Natural killer cell (primary cell): ENCODE data around the gene SLC25A28. TPM values are rescaled to one million over a fixed set of nuclear protein-coding genes. Genes with fewer than 3 reads are reported as not detected.

ENCODE experiments used
- ATAC-seq, 3 donors: fragments of 150-1000 bp in 2 of 3; fragments of 200-7000 bp in 1 of 3; cut with Tn5 transposase; 1 replicate in 1 of 3; 2 replicates in 2 of 3; pipeline ENCODE4 v1.10.0; 2021; ENCODE audit warnings: mild to moderate bottlenecking in 2 of 3, moderate library complexity in 2 of 3
- DNase-seq, 2 donors: peaks; one replicate each; pipeline versions ENCODE4 v3.0.0 to v3.0.0-alpha.2; 2013 to 2021; ENCODE audit warnings: mixed read lengths in 1 of 2
- H3K27ac ChIP-seq: one replicate; pipeline ENCODE4 v1.5.1; 2013; ENCODE audit warnings: mild to moderate bottlenecking, low read length
- H3K27me3 ChIP-seq: one replicate; pipeline ENCODE4 v1.6.1; 2013; ENCODE audit warnings: low read length; ENCODE audit not compliant: control insufficient read depth, insufficient read depth
- H3K36me3 ChIP-seq: one replicate; pipeline ENCODE4 v1.6.1; 2013; ENCODE audit warnings: low read length; ENCODE audit not compliant: control insufficient read depth, insufficient read depth
- H3K4me1 ChIP-seq: one replicate; pipeline ENCODE4 v1.6.1; 2013; ENCODE audit warnings: low read length; ENCODE audit not compliant: control insufficient read depth, insufficient read depth
- H3K4me3 ChIP-seq: one replicate; pipeline ENCODE4 v1.5.1; 2013; ENCODE audit warnings: low read length
- H3K9me3 ChIP-seq: one replicate; pipeline ENCODE4 v1.6.1; 2013; ENCODE audit warnings: low read length; ENCODE audit not compliant: control insufficient read depth, insufficient read depth
- H3K27ac Mint-ChIP-seq, 2 donors: one replicate each; pipeline ENCODE4 v1.8.0; 2022; ENCODE audit warnings: mild to moderate bottlenecking in 2 of 2, mixed read lengths in 2 of 2, moderate library complexity in 1 of 2
- H3K27me3 Mint-ChIP-seq, 2 donors: one replicate each; pipeline ENCODE4 v1.8.0; 2022; ENCODE audit warnings: low read depth in 2 of 2, mixed read lengths in 2 of 2
- H3K36me3 Mint-ChIP-seq: one replicate; pipeline ENCODE4 v1.8.0; 2022; ENCODE audit warnings: mixed read lengths
- H3K4me1 Mint-ChIP-seq, 2 donors: one replicate each; pipeline ENCODE4 v1.8.0; 2022; ENCODE audit warnings: mixed read lengths in 2 of 2
- H3K4me3 Mint-ChIP-seq: one replicate; pipeline ENCODE4 v1.8.0; 2022; ENCODE audit warnings: mild to moderate bottlenecking, moderate library complexity, mixed read lengths
- H3K9me3 Mint-ChIP-seq, 2 donors: one replicate each; pipeline ENCODE4 v1.8.0; 2022; ENCODE audit warnings: mixed read lengths in 2 of 2
- WGBS: methylation state at CpG from one replicate; pipeline ENCODE4 v1.1.7; 2013; ENCODE audit warnings: missing lambda C conversion rate; ENCODE audit not compliant: insufficient coverage; 5-methylcytosine and 5-hydroxymethylcytosine counted together
- intact Hi-C: fragments of 100-400 bp; cut with micrococcal nuclease; formaldehyde crosslinking; loops from one replicate; pipeline ENCODE4 v1.14.2; 2022
- total RNA-seq, 4 donors: library from RNA; stranded (reverse); fragments of 120-200 nt in 1 of 4; gene quantifications; one replicate each; pipeline versions ENCODE4 v1.2.3 to v1.2.4, GENCODE V29; 2013 to 2022
- TF ChIP-seq, protein P1 (sequence below): fragments of 200-600 bp; IDR thresholded peaks from one replicate; pipeline ENCODE4 v1.8.0; 2022; ENCODE audit warnings: antibody characterized with exemption

SLC25A28 gene
- total RNA-seq, 3 donors from 2014 or later (not counting 1 experiment from before 2014, with no cell fraction given) = 73.0 to 83.6 (median 75.3) TPM

DNA sequence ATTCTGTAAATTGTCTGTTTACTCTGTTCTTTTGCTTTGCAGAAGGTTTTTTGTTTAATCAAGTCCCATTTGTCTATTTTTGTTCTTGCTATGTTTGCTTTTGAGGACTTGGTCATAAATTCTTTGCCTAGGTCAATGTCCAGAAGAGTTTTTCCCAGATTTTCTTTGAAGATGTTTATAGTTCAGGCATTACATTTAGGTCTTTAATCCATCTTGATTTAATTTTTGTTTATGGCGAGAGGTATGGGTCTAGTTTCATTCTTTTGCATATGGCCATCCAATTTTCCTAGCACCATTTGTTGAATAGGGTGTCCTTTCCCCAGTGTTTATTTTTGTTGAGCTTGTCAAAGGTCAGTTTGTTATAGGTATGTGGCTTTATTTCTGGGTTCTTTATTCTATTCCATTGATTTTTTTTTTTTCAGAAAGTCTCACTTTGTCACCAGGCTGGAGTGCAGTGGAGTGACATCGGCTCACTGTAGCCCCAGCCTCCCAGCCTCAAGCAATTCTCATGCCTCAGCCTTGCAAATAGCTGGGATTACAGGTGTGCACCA is 27.4 kb upstream of the SLC25A28 start:
- Mint-ChIP-seq H3K27me3 (peaks cover 24 to 39% of the 10 kb centered on the region in 2 donors), H3K9me3 (no peaks in the 10 kb centered on the region), H3K4me3 (no peak overlapping the region), H3K4me1 (no peaks in the 10 kb centered on the region), H3K36me3 (no peaks in the 10 kb centered on the region), H3K27ac (no peak overlapping the region)
- TF ChIP-seq, protein P1, sequence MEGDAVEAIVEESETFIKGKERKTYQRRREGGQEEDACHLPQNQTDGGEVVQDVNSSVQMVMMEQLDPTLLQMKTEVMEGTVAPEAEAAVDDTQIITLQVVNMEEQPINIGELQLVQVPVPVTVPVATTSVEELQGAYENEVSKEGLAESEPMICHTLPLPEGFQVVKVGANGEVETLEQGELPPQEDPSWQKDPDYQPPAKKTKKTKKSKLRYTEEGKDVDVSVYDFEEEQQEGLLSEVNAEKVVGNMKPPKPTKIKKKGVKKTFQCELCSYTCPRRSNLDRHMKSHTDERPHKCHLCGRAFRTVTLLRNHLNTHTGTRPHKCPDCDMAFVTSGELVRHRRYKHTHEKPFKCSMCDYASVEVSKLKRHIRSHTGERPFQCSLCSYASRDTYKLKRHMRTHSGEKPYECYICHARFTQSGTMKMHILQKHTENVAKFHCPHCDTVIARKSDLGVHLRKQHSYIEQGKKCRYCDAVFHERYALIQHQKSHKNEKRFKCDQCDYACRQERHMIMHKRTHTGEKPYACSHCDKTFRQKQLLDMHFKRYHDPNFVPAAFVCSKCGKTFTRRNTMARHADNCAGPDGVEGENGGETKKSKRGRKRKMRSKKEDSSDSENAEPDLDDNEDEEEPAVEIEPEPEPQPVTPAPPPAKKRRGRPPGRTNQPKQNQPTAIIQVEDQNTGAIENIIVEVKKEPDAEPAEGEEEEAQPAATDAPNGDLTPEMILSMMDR = no peak
- Histone ChIP-seq H3K4me3 (no peak overlapping the region), H3K9me3 (no peaks in the 10 kb centered on the region), H3K27ac (no peak overlapping the region), H3K36me3 (no peaks in the 10 kb centered on the region), H3K4me1 (no peaks in the 10 kb centered on the region), H3K27me3 (peaks cover 8% of the 10 kb centered on the region)
- intact Hi-C loops = no loop called here
- DNase-seq (no peak), ATAC-seq (no peak)
- WGBS = 100% methylated on average over 2 of the region's 2 CpGs

- no peak for ATAC-seq
- no peaks in the 10 kb centered on the region for H3K9me3 Mint-ChIP-seq
- H3K27me3 Mint-ChIP-seq = peaks cover 16 to 57% of the 10 kb centered on the region in 2 donors
- no peaks in the 10 kb centered on the region for H3K4me1 ChIP-seq
- H3K4me3 ChIP-seq = no peak overlapping the region
- intact Hi-C loops = no loop called here
- no peaks in the 10 kb centered on the region for H3K36me3 Mint-ChIP-seq
- H3K4me3 Mint-ChIP-seq = no peak overlapping the region
- H3K27ac ChIP-seq = no peak overlapping the region
- H3K4me1 Mint-ChIP-seq = no peaks in the 10 kb centered on the region
- TF ChIP-seq, protein P1 = no peak
- H3K27me3 ChIP-seq = peaks cover 2% of the 10 kb centered on the region
- H3K9me3 ChIP-seq = no peaks in the 10 kb centered on the region
- no peak for DNase-seq
- no peak overlapping the region for H3K27ac Mint-ChIP-seq
- no peaks in the 10 kb centered on the region for H3K36me3 ChIP-seq
These were observed 13.6 kb upstream of the SLC25A28 start for GRCh38 chr10:99633832-99634231.

- no peak for DNase-seq
- Mint-ChIP-seq H3K36me3 (no peaks in the 10 kb centered on the region), H3K9me3 (no peaks in the 10 kb centered on the region), H3K4me1 (no peaks in the 10 kb centered on the region), H3K27me3 (peaks cover 7 to 36% of the 10 kb centered on the region in 2 donors), H3K27ac (no peak overlapping the region), H3K4me3 (no peak overlapping the region)
- intact Hi-C loops = no loop called here
- Histone ChIP-seq H3K4me3 (no peak overlapping the region), H3K9me3 (no peaks in the 10 kb centered on the region), H3K27ac (no peak overlapping the region), H3K36me3 (no peaks in the 10 kb centered on the region), H3K27me3 (peaks cover 2% of the 10 kb centered on the region), H3K4me1 (no peaks in the 10 kb centered on the region)
- no peak for ATAC-seq
- no CpG with 5 or more reads among the region's 3 CpGs for WGBS
- TF ChIP-seq, protein P1 = no peak
These were observed 11.3 kb upstream of the SLC25A28 start for GRCh38 chr10:99631496-99631895.

- Histone ChIP-seq H3K9me3 (no peaks in the 10 kb centered on the region), H3K36me3 (no peaks in the 10 kb centered on the region), H3K4me3 (no peak overlapping the region), H3K27me3 (peaks cover 2% of the 10 kb centered on the region), H3K27ac (no peak overlapping the region), H3K4me1 (no peaks in the 10 kb centered on the region)
- TF ChIP-seq, protein P1 = no peak
- H3K27me3 Mint-ChIP-seq = peaks cover 6 to 36% of the 10 kb centered on the region in 2 donors
- DNase-seq = no peak
- H3K4me3 Mint-ChIP-seq = no peak overlapping the region
- H3K4me1 Mint-ChIP-seq = no peaks in the 10 kb centered on the region
- no peaks in the 10 kb centered on the region for H3K36me3 Mint-ChIP-seq
- H3K9me3 Mint-ChIP-seq = no peaks in the 10 kb centered on the region
- intact Hi-C loops = no loop called here
- ATAC-seq = no peak
- no peak overlapping the region for H3K27ac Mint-ChIP-seq
These were observed 10.8 kb upstream of the SLC25A28 start for GRCh38 chr10:99630991-99631390.
